ENCODE measurements around the gene ADAMTS17.

GRCh38 chr15:100099976-100100375, 241.8 kb downstream of the ADAMTS17 start:
- TF ChIP-seq CTCF (IDR thresholded peaks at IDR 0.05; ENCODE audit: low read depth, low read length, missing input control) (no peak), REST (IDR thresholded peaks at IDR 0.05) (no peak), ATF3 (IDR thresholded peaks at IDR 0.05) (no peak), YY1 (IDR thresholded peaks at IDR 0.05) (no peak)
